HG02970 (cell line): ENCODE data around the gene TLK2.

Experiments used
- ATAC-seq: cut with Tn5 transposase; IDR thresholded peaks from one replicate; pipeline ENCODE4 v1.9.1; 2021; ENCODE audit warnings: mild to moderate bottlenecking, moderate library complexity, moderate number of reproducible peaks; ENCODE audit not compliant: unreplicated experiment, low FRiP score

TLK2 gene

GRCh38 chr17:62625184-62625869 lies 146.7 kb downstream of the TLK2 start:
- ATAC-seq, result no peak

- ATAC-seq, result no peak
These were observed 147.2 kb downstream of the TLK2 start for GRCh38 chr17:62625870-62626200.

- ATAC-seq, result no peak
These were observed 148.1 kb downstream of the TLK2 start for GRCh38 chr17:62626719-62627218.

- no peak for ATAC-seq
These were observed 148.7 kb downstream of the TLK2 start, which contains the start of gene MRC2 for GRCh38 chr17:62627219-62627903. Gene MRC2, plus strand, starts transcription at chr17:62627670. Its CDS starts 133 bp downstream, at chr17:62627803.

GRCh38 chr17:62627904-62628633 lies 149.4 kb downstream of the TLK2 start:
- no peak for ATAC-seq

GRCh38 chr17:62628831-62629555 lies 150.4 kb downstream of the TLK2 start:
- no peak for ATAC-seq

GRCh38 chr17:62629556-62630364 lies 151.1 kb downstream of the TLK2 start:
- ATAC-seq, result no peak

- ATAC-seq, result no peak
These were observed 151.9 kb downstream of the TLK2 start for GRCh38 chr17:62630365-62631085.

- no peak for ATAC-seq
These were observed 152.7 kb downstream of the TLK2 start for GRCh38 chr17:62631086-62631935.

GRCh38 chr17:62631936-62632924 lies 153.6 kb downstream of the TLK2 start:
- no peak for ATAC-seq

GRCh38 chr17:62637809-62638208 lies 159.2 kb downstream of the TLK2 start:
- no peak for ATAC-seq

- ATAC-seq, result no peak
These were observed 162.5 kb downstream of the TLK2 start for GRCh38 chr17:62641153-62641552.

GRCh38 chr17:62641951-62642350 lies 163.3 kb downstream of the TLK2 start:
- ATAC-seq, result no peak

- no peak for ATAC-seq
These were observed 164.9 kb downstream of the TLK2 start for GRCh38 chr17:62643496-62643895.

- no peak for ATAC-seq
These were observed 166.0 kb downstream of the TLK2 start for GRCh38 chr17:62644487-62645173.

GRCh38 chr17:62648251-62648955 lies 169.8 kb downstream of the TLK2 start:
- ATAC-seq, result no peak
